GM19035 (cell line): ENCODE measurements around the gene SLC9A5.

Experiments used
- ATAC-seq: cut with Tn5 transposase; IDR thresholded peaks from one replicate; pipeline ENCODE4 v1.9.1; 2021; ENCODE audit not compliant: unreplicated experiment

SLC9A5 gene

GRCh38 chr16:67256701-67257230 is 8.0 kb downstream of the SLC9A5 start:
- ATAC-seq = no peak

GRCh38 chr16:67257486-67258160 is 8.8 kb downstream of the SLC9A5 start:
- no peak for ATAC-seq

GRCh38 chr16:67258161-67258835 is 9.5 kb downstream of the SLC9A5 start:
- ATAC-seq = no peak

- no peak for ATAC-seq
Measured at GRCh38 chr16:67259705-67260104, 10.9 kb downstream of the SLC9A5 start.

GRCh38 chr16:67260426-67261063 is 11.8 kb downstream of the SLC9A5 start:
- ATAC-seq = no peak

- no peak for ATAC-seq
Measured at GRCh38 chr16:67263201-67263600, 14.4 kb downstream of the SLC9A5 start.

- no peak for ATAC-seq
Measured at GRCh38 chr16:67264277-67264676, 15.5 kb downstream of the SLC9A5 start.

- no peak for ATAC-seq
Measured at GRCh38 chr16:67264866-67265265, 16.1 kb downstream of the SLC9A5 start.

- ATAC-seq = no peak
Measured at GRCh38 chr16:67265834-67266233, 17.1 kb downstream of the SLC9A5 start.

GRCh38 chr16:67268136-67268579 is 19.4 kb downstream of the SLC9A5 start:
- no peak for ATAC-seq

GRCh38 chr16:67269766-67270165 is 21.0 kb downstream of the SLC9A5 start:
- no peak for ATAC-seq

GRCh38 chr16:67270931-67271338 is 22.2 kb downstream of the SLC9A5 start:
- ATAC-seq = no peak

- no peak for ATAC-seq
Measured at GRCh38 chr16:67271446-67271845, 22.7 kb downstream of the SLC9A5 start.

GRCh38 chr16:67275321-67275720 is 26.5 kb downstream of the SLC9A5 start:
- no peak for ATAC-seq

GRCh38 chr16:67277294-67277998 is 28.7 kb downstream of the SLC9A5 start:
- ATAC-seq = no peak

GRCh38 chr16:67277999-67278772 is 29.4 kb downstream of the SLC9A5 start:
- no peak for ATAC-seq

- peak; percentile 48 for ATAC-seq
Measured at GRCh38 chr16:67278773-67279295, 30.1 kb downstream of the SLC9A5 start.

GRCh38 chr16:67279296-67280089 is 30.7 kb downstream of the SLC9A5 start, which contains the start of gene PLEKHG4:
Gene PLEKHG4, plus strand, starts transcription at chr16:67279532. Its CDS starts 513 bp downstream, at chr16:67280045.
- ATAC-seq = peak; percentile 77
